Left cardiac atrium (tissue), 4 donors: ENCODE measurements around the gene PRKACA. TPM values are rescaled to one million over a fixed set of nuclear protein-coding genes. Genes with fewer than 3 reads are reported as not detected.
A peak's percentile ranks its signal among the peaks of the same experiment; 100 is the strongest.

Experiments
- ATAC-seq, 2 donors: fragments of 200-7000 bp; cut with Tn5 transposase; one replicate each; pipeline ENCODE4 v1.9.1; 2020; ENCODE audit warnings: mild to moderate bottlenecking in 2 of 2, moderate library complexity in 2 of 2
- DNase-seq: peaks from one replicate; pipeline ENCODE4 v3.0.0-alpha.2; 2020
- intact Hi-C, 2 donors: fragments of 100-400 bp; cut with DNase I; formaldehyde crosslinking; loops; one replicate each; pipeline versions ENCODE4 v1.14.1 to v1.15.1; 2022 to 2023
- long read RNA-seq: library from polyadenylated mRNA; unstranded; transcript quantifications from one replicate; pipeline ENCODE4 v2.0.0, GENCODE V29; 2021
- total RNA-seq, 2 donors: library from RNA; stranded (reverse); fragmentation: NEBNext Ultra II Directional; extraction: Animal tissue kit (Norgen Biotek cat#: 25700); gene quantifications; one replicate each; pipeline ENCODE4 v1.2.1, GENCODE V29; 2021
- donor health status: DM: no; HTN: yes; CAD: no.
- donor health status: DM: no; HTN: yes; CAD: no; lungs with severe emphysema.
- donor health status: DM: yes; HTN: yes; CAD: no.
- donor health status: Dilated cardiomyopathy.

Gene PRKACA
- total RNA-seq, result 100 to 1,000 TPM; 348 to 418 TPM
- long read RNA-seq, partial matches to known transcripts, result 1 of 33 reads
- long read RNA-seq, other reads (novel, unspliced or antisense), result 32 of 33 reads

- intact Hi-C loops, result loop anchor here in 1 of 2 donors (5.0 kb wide), 1 partner anchor 35 kb away; no protein-coding TSS in a partner anchor
- ATAC-seq (peak; percentile 84 to 93), DNase-seq (peak; percentile 99)
Measured at GRCh38 chr19:14117668-14118164, at the start of gene PRKACA. Gene PRKACA (minus strand): TSS chr19:14117762. CDS start chr19:14117547, 215 bp downstream.

GRCh38 chr19:14166999-14167575 lies 49.5 kb upstream of the PRKACA start:
- ATAC-seq (peak; percentile 3 to 33), DNase-seq (no peak)
- intact Hi-C loops, result no loop called here

GRCh38 chr19:14165990-14166830 lies 48.6 kb upstream of the PRKACA start:
- intact Hi-C loops, result no loop called here
- ATAC-seq (no peak), DNase-seq (no peak)

GRCh38 chr19:14164724-14165493 lies 47.3 kb upstream of the PRKACA start:
- intact Hi-C loops, result no loop called here
- no peak for ATAC-seq

GRCh38 chr19:14164082-14164481 lies 46.5 kb upstream of the PRKACA start:
- DNase-seq (no peak), ATAC-seq (no peak)
- intact Hi-C loops, result no loop called here

More at GRCh38 chr19:14164724-14165493, 47.3 kb upstream of the PRKACA start:
- DNase-seq, result no peak

- intact Hi-C loops, result no loop called here
- no peak for ATAC-seq
- DNase-seq, result no peak
Measured at GRCh38 chr19:14162871-14163297, 45.3 kb upstream of the PRKACA start.

GRCh38 chr19:14161305-14161704 lies 43.7 kb upstream of the PRKACA start:
- ATAC-seq, result no peak
- no peak for DNase-seq
- intact Hi-C loops, result no loop called here

- ATAC-seq (no peak), DNase-seq (no peak)
- intact Hi-C loops, result no loop called here
Measured at GRCh38 chr19:14160017-14160703, 42.6 kb upstream of the PRKACA start.

- ATAC-seq, result no peak
Measured at GRCh38 chr19:14159059-14159458, 41.5 kb upstream of the PRKACA start.

GRCh38 chr19:14158276-14159023 lies 40.9 kb upstream of the PRKACA start:
- no peak for DNase-seq
- ATAC-seq, result no peak
- intact Hi-C loops, result loop anchor here in 1 of 2 donors (10.0 kb wide), 1 partner anchor 186 kb away; no protein-coding TSS in a partner anchor

More at GRCh38 chr19:14159059-14159458, 41.5 kb upstream of the PRKACA start:
- no peak for DNase-seq
- intact Hi-C loops, result loop anchor here in 1 of 2 donors (10.0 kb wide), 1 partner anchor 186 kb away; no protein-coding TSS in a partner anchor

GRCh38 chr19:14156971-14157717 lies 39.6 kb upstream of the PRKACA start:
- intact Hi-C loops, result loop anchor here in 1 of 2 donors (10.0 kb wide), 1 partner anchor 188 kb away; no protein-coding TSS in a partner anchor
- ATAC-seq (no peak), DNase-seq (no peak)

- ATAC-seq (no peak), DNase-seq (no peak)
- intact Hi-C loops, result loop anchor here in 1 of 2 donors (10.0 kb wide), 1 partner anchor 189 kb away; no protein-coding TSS in a partner anchor
Measured at GRCh38 chr19:14156122-14156521, 38.6 kb upstream of the PRKACA start.

GRCh38 chr19:14155371-14155770 lies 37.8 kb upstream of the PRKACA start:
- DNase-seq (no peak), ATAC-seq (no peak)
- intact Hi-C loops, result loop anchor here in 1 of 2 donors (10.0 kb wide), 1 partner anchor 189 kb away; no protein-coding TSS in a partner anchor

GRCh38 chr19:14152713-14153112 lies 35.2 kb upstream of the PRKACA start:
- intact Hi-C loops, result loop anchor here in 1 of 2 donors (10.0 kb wide), 1 partner anchor 192 kb away; no protein-coding TSS in a partner anchor
- DNase-seq (no peak), ATAC-seq (no peak)

- intact Hi-C loops, result loop anchor here in 1 of 2 donors (10.0 kb wide), 1 partner anchor 194 kb away; no protein-coding TSS in a partner anchor
- no peak for ATAC-seq
- DNase-seq, result no peak
Measured at GRCh38 chr19:14150770-14151661, 33.5 kb upstream of the PRKACA start.
